Breast epithelium (tissue), 4 donors: ENCODE data around the gene TMEM163. TPM values are rescaled to one million over a fixed set of nuclear protein-coding genes. Genes with fewer than 3 reads are reported as not detected.

Source experiments
- DNase-seq, 2 donors: peaks; one replicate each; pipeline ENCODE4 v3.0.0-alpha.2; 2019; ENCODE audit warnings: low spot score in 2 of 2
- H3K27ac ChIP-seq, 2 donors: fragments of 200-600 bp; sonication (generic) in 1 of 2; one replicate each; pipeline ENCODE4 v1.5.1; 2016 to 2019; ENCODE audit warnings: mild to moderate bottlenecking in 1 of 2
- H3K27me3 ChIP-seq, 2 donors: fragments of 200-600 bp; sonication (generic) in 1 of 2; one replicate each; pipeline versions ENCODE4 v1.5.1 to v1.6.0; 2017 to 2019; ENCODE audit warnings: control low read depth in 1 of 2, mild to moderate bottlenecking in 1 of 2
- H3K36me3 ChIP-seq: fragments of 200-600 bp; one replicate; pipeline ENCODE4 v1.5.1; 2019
- H3K4me1 ChIP-seq, 2 donors: fragments of 200-600 bp; sonication (generic); one replicate each; pipeline ENCODE4 v1.5.1; 2016 to 2019; ENCODE audit warnings: control low read depth in 1 of 2
- H3K4me3 ChIP-seq, 3 donors: fragments of 200-600 bp; sonication (generic); 1 replicate in 2 of 3; 2 replicates in 1 of 3; pipeline ENCODE4 v1.5.1; 2016 to 2019; ENCODE audit warnings: mild to moderate bottlenecking in 3 of 3, moderate library complexity in 2 of 3
- H3K9me3 ChIP-seq, 2 donors: fragments of 200-600 bp; sonication (generic) in 1 of 2; one replicate each; pipeline ENCODE4 v1.5.1; 2016 to 2019; ENCODE audit warnings: control low read depth in 1 of 2
- POLR2A ChIP-seq: fragments of 450-650 bp; IDR thresholded peaks from one replicate; pipeline ENCODE4 v1.6.1; 2016; ENCODE audit warnings: antibody characterized with exemption, mild to moderate bottlenecking, moderate library complexity
- POLR2AphosphoS5 ChIP-seq, 3 donors: sonication (generic); formaldehyde crosslinking; IDR thresholded peaks; one replicate each; pipeline ENCODE4 v1.6.1; 2017; ENCODE audit warnings: antibody characterized with exemption in 3 of 3
- intact Hi-C: fragments of 100-400 bp; cut with DNase I; formaldehyde crosslinking; loops from one replicate; pipeline ENCODE4 v1.15.1; 2023; ENCODE audit warnings: low total_unique reads
- total RNA-seq, 3 donors: library from RNA; depleted of rRNA; stranded (reverse); fragments of >200 nt; gene quantifications; one replicate each; pipeline ENCODE4 v1.1.0, GENCODE V29; 2016
- TF ChIP-seq, protein P1 (sequence below), 3 donors: fragments of 450-650 bp; IDR thresholded peaks; one replicate each; pipeline ENCODE4 v1.5.1; 2016 to 2017; ENCODE audit warnings: antibody characterized with exemption in 3 of 3, mild to moderate bottlenecking in 3 of 3, moderate library complexity in 3 of 3

TMEM163 gene
- total RNA-seq, 3 donors from 2014 or later, result 0.32 to 1.5 (median 0.66) TPM

- no peaks in the 10 kb centered on the region for H3K27me3 ChIP-seq
- H3K9me3 ChIP-seq, result no peaks in the 10 kb centered on the region
- H3K4me1 ChIP-seq, result no peaks in the 10 kb centered on the region
- no peak for DNase-seq
- no peak for TF ChIP-seq POLR2AphosphoS5 (IDR thresholded peaks at IDR 0.05)
- no peak for TF ChIP-seq POLR2A
- TF ChIP-seq, protein P1, sequence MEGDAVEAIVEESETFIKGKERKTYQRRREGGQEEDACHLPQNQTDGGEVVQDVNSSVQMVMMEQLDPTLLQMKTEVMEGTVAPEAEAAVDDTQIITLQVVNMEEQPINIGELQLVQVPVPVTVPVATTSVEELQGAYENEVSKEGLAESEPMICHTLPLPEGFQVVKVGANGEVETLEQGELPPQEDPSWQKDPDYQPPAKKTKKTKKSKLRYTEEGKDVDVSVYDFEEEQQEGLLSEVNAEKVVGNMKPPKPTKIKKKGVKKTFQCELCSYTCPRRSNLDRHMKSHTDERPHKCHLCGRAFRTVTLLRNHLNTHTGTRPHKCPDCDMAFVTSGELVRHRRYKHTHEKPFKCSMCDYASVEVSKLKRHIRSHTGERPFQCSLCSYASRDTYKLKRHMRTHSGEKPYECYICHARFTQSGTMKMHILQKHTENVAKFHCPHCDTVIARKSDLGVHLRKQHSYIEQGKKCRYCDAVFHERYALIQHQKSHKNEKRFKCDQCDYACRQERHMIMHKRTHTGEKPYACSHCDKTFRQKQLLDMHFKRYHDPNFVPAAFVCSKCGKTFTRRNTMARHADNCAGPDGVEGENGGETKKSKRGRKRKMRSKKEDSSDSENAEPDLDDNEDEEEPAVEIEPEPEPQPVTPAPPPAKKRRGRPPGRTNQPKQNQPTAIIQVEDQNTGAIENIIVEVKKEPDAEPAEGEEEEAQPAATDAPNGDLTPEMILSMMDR (IDR thresholded peaks at IDR 0.05), result no peak
- no peaks in the 10 kb centered on the region for H3K36me3 ChIP-seq
- no peak overlapping the region for H3K4me3 ChIP-seq
- intact Hi-C loops, result no loop called here
- H3K27ac ChIP-seq, result no peak overlapping the region
Observed at GRCh38 chr2:134435936-134436335, 282.9 kb downstream of the TMEM163 start.

DNA sequence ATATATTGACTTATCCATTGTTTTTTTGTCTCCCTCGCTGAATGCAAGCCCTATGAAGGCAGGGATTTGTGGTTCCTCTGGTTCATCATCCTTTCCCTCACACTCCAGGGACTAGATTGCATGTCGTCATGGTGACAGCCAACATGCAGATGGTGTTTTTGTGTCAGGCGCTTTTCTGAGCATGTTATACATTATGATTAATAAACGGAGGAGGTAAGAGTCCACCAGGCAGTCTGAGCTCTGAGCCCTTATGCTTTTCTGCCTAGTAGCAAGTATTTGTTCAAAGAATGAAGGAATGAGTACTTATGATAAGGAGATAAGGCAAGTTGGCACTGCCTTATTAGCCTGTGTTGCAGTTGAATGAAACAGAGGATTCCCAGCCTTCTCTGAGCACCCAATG is 283.3 kb downstream of the TMEM163 start:
- no peak overlapping the region for H3K27ac ChIP-seq
- no peaks in the 10 kb centered on the region for H3K4me1 ChIP-seq
- H3K9me3 ChIP-seq, result no peaks in the 10 kb centered on the region
- H3K27me3 ChIP-seq, result no peaks in the 10 kb centered on the region
- intact Hi-C loops, result no loop called here
- DNase-seq, result no peak
- no peaks in the 10 kb centered on the region for H3K36me3 ChIP-seq
- H3K4me3 ChIP-seq, result no peak overlapping the region
- TF ChIP-seq, protein P1 (IDR thresholded peaks at IDR 0.05), result no peak
- TF ChIP-seq POLR2AphosphoS5 (IDR thresholded peaks at IDR 0.05) (no peak), POLR2A (no peak)

DNA sequence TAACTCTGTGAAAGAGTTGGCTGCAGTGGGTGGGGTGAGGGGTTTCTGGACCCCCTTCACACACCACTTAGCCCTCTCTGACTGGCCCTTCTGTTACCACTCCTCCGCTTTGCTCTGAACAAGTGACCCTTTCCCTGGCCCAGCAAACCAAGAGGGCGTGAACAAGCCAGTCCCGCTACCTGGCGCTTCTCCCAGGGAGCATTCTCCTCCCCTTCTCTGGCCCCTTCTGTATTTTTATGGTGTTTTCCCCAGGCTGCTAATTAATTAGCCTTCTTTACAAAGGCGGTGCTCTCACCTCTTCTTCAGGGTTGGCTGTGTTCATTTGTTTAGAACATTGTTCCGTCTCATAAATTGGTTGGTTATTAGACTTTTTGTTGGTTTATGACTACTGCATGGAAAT is 284.8 kb downstream of the TMEM163 start:
- Histone ChIP-seq H3K4me1 (no peaks in the 10 kb centered on the region), H3K27me3 (no peaks in the 10 kb centered on the region), H3K4me3 (no peak overlapping the region), H3K9me3 (no peaks in the 10 kb centered on the region), H3K36me3 (no peaks in the 10 kb centered on the region), H3K27ac (no peak overlapping the region)
- TF ChIP-seq POLR2AphosphoS5 (IDR thresholded peaks at IDR 0.05) (no peak), POLR2A (no peak)
- TF ChIP-seq, protein P1 (IDR thresholded peaks at IDR 0.05), result no peak
- no peak for DNase-seq
- intact Hi-C loops, result no loop called here

- TF ChIP-seq POLR2A (no peak), POLR2AphosphoS5 (IDR thresholded peaks at IDR 0.05) (no peak)
- TF ChIP-seq, protein P1 (IDR thresholded peaks at IDR 0.05), result no peak
- intact Hi-C loops, result no loop called here
- H3K36me3 ChIP-seq, result no peaks in the 10 kb centered on the region
Observed at GRCh38 chr2:134433469-134433868, 285.3 kb downstream of the TMEM163 start.

DNA sequence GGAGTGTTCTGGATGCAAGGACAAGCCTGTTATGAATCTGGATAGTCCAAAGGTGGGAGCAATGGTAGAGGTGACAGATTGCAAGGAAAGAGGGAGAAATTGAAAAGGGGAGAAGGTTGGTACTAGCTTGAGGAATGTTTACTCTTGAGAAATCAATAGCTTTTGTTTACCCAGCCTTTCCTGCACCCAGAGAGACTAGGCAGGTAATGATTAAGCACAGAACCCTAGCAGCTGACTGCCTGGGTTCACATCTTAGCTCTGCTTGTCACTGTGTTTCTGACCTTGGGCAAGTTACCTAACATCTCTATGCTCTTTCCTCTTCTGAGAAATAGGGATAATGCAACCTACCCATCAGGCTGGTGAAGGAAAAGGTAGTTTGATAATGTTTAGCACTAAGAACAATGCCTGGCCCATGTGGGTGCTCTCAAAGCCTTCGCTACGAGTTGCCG is 286.3 kb downstream of the TMEM163 start:
- TF ChIP-seq, protein P1 (IDR thresholded peaks at IDR 0.05), result no peak
- TF ChIP-seq POLR2AphosphoS5 (IDR thresholded peaks at IDR 0.05) (no peak), POLR2A (no peak)
- intact Hi-C loops, result no loop called here
- Histone ChIP-seq H3K27me3 (no peaks in the 10 kb centered on the region), H3K36me3 (no peaks in the 10 kb centered on the region), H3K27ac (no peak overlapping the region), H3K4me3 (no peak overlapping the region), H3K9me3 (no peaks in the 10 kb centered on the region), H3K4me1 (no peaks in the 10 kb centered on the region)
- DNase-seq, result no peak

More at GRCh38 chr2:134433469-134433868, 285.3 kb downstream of the TMEM163 start:
- no peaks in the 10 kb centered on the region for H3K4me1 ChIP-seq
- no peak for DNase-seq
- H3K27ac ChIP-seq, result no peak overlapping the region
- H3K9me3 ChIP-seq, result no peaks in the 10 kb centered on the region
- H3K27me3 ChIP-seq, result no peaks in the 10 kb centered on the region
- H3K4me3 ChIP-seq, result no peak overlapping the region
